SK-N-MC (cell line): ENCODE data around the gene NCKAP5.

Source experiments
- EZH2 ChIP-seq: fragments of 200-600 bp; sonication (generic); IDR thresholded peaks from one replicate; pipeline ENCODE4 v1.6.1; 2017; ENCODE audit warnings: antibody characterized with exemption
- POLR2AphosphoS5 ChIP-seq: IDR thresholded peaks from 2 replicates; pipeline ENCODE4 v1.6.1; 2012; ENCODE audit warnings: mild to moderate bottlenecking, low read depth, low read length, borderline replicate concordance

DNA sequence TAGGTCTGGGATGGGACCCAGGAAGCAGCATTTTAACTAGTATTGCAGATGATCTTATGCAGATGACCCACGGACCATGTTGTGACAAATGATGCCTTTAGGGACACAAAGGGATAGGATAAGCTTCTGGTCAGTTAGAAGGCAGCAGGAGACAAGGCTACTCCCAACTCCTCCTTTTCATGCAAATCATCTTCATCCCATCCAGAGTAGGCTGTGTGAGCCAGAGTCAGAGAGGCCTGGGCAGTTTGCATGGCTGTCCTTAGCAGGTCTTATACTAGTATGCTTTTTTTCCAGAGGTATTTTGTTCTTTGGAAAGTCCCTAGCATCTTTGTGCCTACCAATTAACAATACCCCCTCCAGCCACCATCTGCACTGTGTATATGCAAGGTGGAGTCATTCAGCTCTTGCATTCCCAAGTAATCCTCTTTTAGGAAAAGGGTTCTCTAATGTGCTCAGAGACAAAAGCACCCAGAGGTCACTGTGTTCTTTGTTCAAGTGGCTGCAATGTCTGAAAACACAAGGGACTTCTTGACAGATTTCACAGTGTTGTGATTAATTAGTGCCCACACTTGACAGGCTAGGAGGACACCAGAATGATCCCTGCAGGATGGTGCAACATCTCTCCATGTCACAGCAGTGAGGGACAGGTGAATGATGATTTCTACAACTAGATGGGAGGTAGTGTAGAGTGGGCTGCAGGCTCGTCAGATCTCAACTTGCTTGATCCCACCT is 225.8 kb downstream of the NCKAP5 start:
- TF ChIP-seq EZH2 (no peak), POLR2AphosphoS5 (no peak)
